Rectal smooth muscle tissue (tissue), 1 donor: ENCODE measurements around the gene OTOR.

Experiments
- H3K27ac ChIP-seq: one replicate; pipeline ENCODE4 v1.7.0; 2013; ENCODE audit warnings: low read depth, low read length, inconsistent platforms
- H3K27me3 ChIP-seq: one replicate; pipeline ENCODE4 v1.7.0; 2013; ENCODE audit warnings: low read length; ENCODE audit not compliant: control insufficient read depth, insufficient read depth
- H3K36me3 ChIP-seq: one replicate; pipeline ENCODE4 v1.7.0; 2013; ENCODE audit warnings: low read length; ENCODE audit not compliant: control insufficient read depth, insufficient read depth
- H3K4me1 ChIP-seq: one replicate; pipeline ENCODE4 v1.7.0; 2013; ENCODE audit warnings: low read length; ENCODE audit not compliant: control insufficient read depth, insufficient read depth
- H3K4me3 ChIP-seq: one replicate; pipeline ENCODE4 v1.7.0; 2013; ENCODE audit warnings: low read length
- H3K9ac ChIP-seq: one replicate; pipeline ENCODE4 v1.7.0; 2013; ENCODE audit warnings: low read length

The OTOR gene

GRCh38 chr20:16758454-16759180 is 10.5 kb downstream of the OTOR start:
- Histone ChIP-seq H3K9ac (no peak overlapping the region), H3K4me1 (no peaks in the 10 kb centered on the region), H3K27ac (no peak overlapping the region), H3K36me3 (no peaks in the 10 kb centered on the region), H3K4me3 (no peak overlapping the region), H3K27me3 (no peaks in the 10 kb centered on the region)

- no peaks in the 10 kb centered on the region for H3K27me3 ChIP-seq
- H3K4me1 ChIP-seq, result no peaks in the 10 kb centered on the region
- no peak overlapping the region for H3K27ac ChIP-seq
- no peak overlapping the region for H3K9ac ChIP-seq
- H3K4me3 ChIP-seq, result no peak overlapping the region
- H3K36me3 ChIP-seq, result no peaks in the 10 kb centered on the region
These were observed 11.0 kb downstream of the OTOR start for GRCh38 chr20:16759181-16759563.

GRCh38 chr20:16760431-16761304 is 12.5 kb downstream of the OTOR start:
- Histone ChIP-seq H3K4me3 (no peak overlapping the region), H3K4me1 (no peaks in the 10 kb centered on the region), H3K27me3 (no peaks in the 10 kb centered on the region), H3K27ac (no peak overlapping the region), H3K9ac (no peak overlapping the region), H3K36me3 (no peaks in the 10 kb centered on the region)

GRCh38 chr20:16761305-16761829 is 13.2 kb downstream of the OTOR start:
- Histone ChIP-seq H3K9ac (no peak overlapping the region), H3K4me3 (no peak overlapping the region), H3K4me1 (no peaks in the 10 kb centered on the region), H3K27me3 (no peaks in the 10 kb centered on the region), H3K36me3 (no peaks in the 10 kb centered on the region), H3K27ac (no peak overlapping the region)

GRCh38 chr20:16764560-16764959 is 16.4 kb downstream of the OTOR start:
- Histone ChIP-seq H3K27ac (no peak overlapping the region), H3K4me3 (no peak overlapping the region), H3K4me1 (no peaks in the 10 kb centered on the region), H3K36me3 (no peaks in the 10 kb centered on the region), H3K27me3 (no peaks in the 10 kb centered on the region), H3K9ac (no peak overlapping the region)

GRCh38 chr20:16771213-16771612 is 23.1 kb downstream of the OTOR start:
- H3K9ac ChIP-seq, result no peak overlapping the region
- H3K4me1 ChIP-seq, result no peaks in the 10 kb centered on the region
- H3K36me3 ChIP-seq, result no peaks in the 10 kb centered on the region
- no peak overlapping the region for H3K27ac ChIP-seq
- no peaks in the 10 kb centered on the region for H3K27me3 ChIP-seq
- H3K4me3 ChIP-seq, result no peak overlapping the region

GRCh38 chr20:16775961-16776360 is 27.8 kb downstream of the OTOR start:
- Histone ChIP-seq H3K36me3 (no peaks in the 10 kb centered on the region), H3K4me1 (no peaks in the 10 kb centered on the region), H3K4me3 (no peak overlapping the region), H3K27me3 (no peaks in the 10 kb centered on the region), H3K27ac (no peak overlapping the region), H3K9ac (no peak overlapping the region)

- Histone ChIP-seq H3K4me3 (no peak overlapping the region), H3K36me3 (no peaks in the 10 kb centered on the region), H3K9ac (no peak overlapping the region), H3K27ac (no peak overlapping the region), H3K27me3 (no peaks in the 10 kb centered on the region), H3K4me1 (no peaks in the 10 kb centered on the region)
These were observed 29.0 kb downstream of the OTOR start for GRCh38 chr20:16777126-16777525.

- Histone ChIP-seq H3K27ac (no peak overlapping the region), H3K4me1 (no peaks in the 10 kb centered on the region), H3K36me3 (no peaks in the 10 kb centered on the region), H3K4me3 (no peak overlapping the region), H3K9ac (no peak overlapping the region), H3K27me3 (no peaks in the 10 kb centered on the region)
These were observed 30.0 kb downstream of the OTOR start for GRCh38 chr20:16778159-16778558.

- H3K4me3 ChIP-seq, result no peak overlapping the region
- H3K4me1 ChIP-seq, result no peaks in the 10 kb centered on the region
- H3K27me3 ChIP-seq, result no peaks in the 10 kb centered on the region
- no peaks in the 10 kb centered on the region for H3K36me3 ChIP-seq
- H3K27ac ChIP-seq, result no peak overlapping the region
- H3K9ac ChIP-seq, result no peak overlapping the region
These were observed 33.3 kb downstream of the OTOR start for GRCh38 chr20:16781496-16781895.

- Histone ChIP-seq H3K27ac (no peak overlapping the region), H3K4me1 (no peaks in the 10 kb centered on the region), H3K4me3 (no peak overlapping the region), H3K9ac (no peak overlapping the region), H3K36me3 (no peaks in the 10 kb centered on the region), H3K27me3 (no peaks in the 10 kb centered on the region)
These were observed 37.1 kb downstream of the OTOR start for GRCh38 chr20:16785226-16785625.
